ENCODE measurements around the gene USP51.
"Not testable (repeated sequence)": the region's sequence is repeated elsewhere in the genome, so short reads cannot be mapped to it uniquely, and the experiment has no call there.

The USP51 gene

GRCh38 chrX:55489314-55490009 is at the start of gene USP51:
Gene USP51, minus strand, starts transcription at chrX:55489848. Its CDS starts 909 bp downstream, at chrX:55488939.
- TF ChIP-seq CTCF (IDR thresholded peaks at IDR 0.05; ENCODE audit: insufficient read depth, low read depth, low read length, missing control alignments) = no peak
- no peak for DNase-seq (ENCODE audit: low read depth)
- H3K4me3 ChIP-seq (ENCODE audit: low read length) = peak within 1 kb of the TSS; percentile 65

GRCh38 chrX:55524487-55524886 is 34.8 kb upstream of the USP51 start:
- peak; percentile 1 for DNase-seq (ENCODE audit: low read depth)

GRCh38 chrX:55523356-55523755 is 33.7 kb upstream of the USP51 start:
- no peak for DNase-seq (ENCODE audit: low read depth)
- H3K4me3 ChIP-seq (ENCODE audit: low read length) = no peak overlapping the region
- no peak for TF ChIP-seq CTCF (IDR thresholded peaks at IDR 0.05; ENCODE audit: insufficient read depth, low read depth, low read length, missing control alignments)

More at GRCh38 chrX:55524487-55524886, 34.8 kb upstream of the USP51 start:
- no peak for TF ChIP-seq CTCF (IDR thresholded peaks at IDR 0.05; ENCODE audit: insufficient read depth, low read depth, low read length, missing control alignments)
- H3K4me3 ChIP-seq (ENCODE audit: low read length) = no peak overlapping the region

GRCh38 chrX:55522596-55523276 is 33.1 kb upstream of the USP51 start:
- DNase-seq (ENCODE audit: low read depth) = no peak

GRCh38 chrX:55521687-55522086 is 32.0 kb upstream of the USP51 start:
- DNase-seq (ENCODE audit: low read depth) = no peak
- TF ChIP-seq CTCF (IDR thresholded peaks at IDR 0.05; ENCODE audit: insufficient read depth, low read depth, low read length, missing control alignments) = no peak
- H3K4me3 ChIP-seq (ENCODE audit: low read length) = no peak overlapping the region

More at GRCh38 chrX:55522596-55523276, 33.1 kb upstream of the USP51 start:
- H3K4me3 ChIP-seq (ENCODE audit: low read length) = no peak overlapping the region
- no peak for TF ChIP-seq CTCF (IDR thresholded peaks at IDR 0.05; ENCODE audit: insufficient read depth, low read depth, low read length, missing control alignments)

- not testable (repeated sequence) for H3K4me3 ChIP-seq (ENCODE audit: low read length); DNase-seq (ENCODE audit: low read depth)
Measured at GRCh38 chrX:55516794-55517481, 27.3 kb upstream of the USP51 start.

- H3K4me3 ChIP-seq (ENCODE audit: low read length); DNase-seq (ENCODE audit: low read depth): not testable (repeated sequence)
Measured at GRCh38 chrX:55513045-55513737, 23.5 kb upstream of the USP51 start.

- DNase-seq (ENCODE audit: low read depth); H3K4me3 ChIP-seq (ENCODE audit: low read length): not testable (repeated sequence)
Measured at GRCh38 chrX:55508410-55509152, 18.9 kb upstream of the USP51 start.

- not testable (repeated sequence) for DNase-seq (ENCODE audit: low read depth); H3K4me3 ChIP-seq (ENCODE audit: low read length)
Measured at GRCh38 chrX:55507699-55508098, 18.1 kb upstream of the USP51 start.

GRCh38 chrX:55507010-55507409 is 17.4 kb upstream of the USP51 start:
- H3K4me3 ChIP-seq (ENCODE audit: low read length); DNase-seq (ENCODE audit: low read depth): not testable (repeated sequence)

Data from epithelial cell of esophagus (primary cell).